GM18868 (cell line): Measurements from ENCODE around the gene TRIM14.
"Not testable (repeated sequence)": the region's sequence is repeated elsewhere in the genome, so short reads cannot be mapped to it uniquely, and the experiment has no call there.

Experiments used
- ATAC-seq: cut with Tn5 transposase; IDR thresholded peaks from one replicate; pipeline ENCODE4 v1.9.1; 2021; ENCODE audit warnings: mild to moderate bottlenecking, moderate library complexity; ENCODE audit not compliant: unreplicated experiment

TRIM14 gene

DNA sequence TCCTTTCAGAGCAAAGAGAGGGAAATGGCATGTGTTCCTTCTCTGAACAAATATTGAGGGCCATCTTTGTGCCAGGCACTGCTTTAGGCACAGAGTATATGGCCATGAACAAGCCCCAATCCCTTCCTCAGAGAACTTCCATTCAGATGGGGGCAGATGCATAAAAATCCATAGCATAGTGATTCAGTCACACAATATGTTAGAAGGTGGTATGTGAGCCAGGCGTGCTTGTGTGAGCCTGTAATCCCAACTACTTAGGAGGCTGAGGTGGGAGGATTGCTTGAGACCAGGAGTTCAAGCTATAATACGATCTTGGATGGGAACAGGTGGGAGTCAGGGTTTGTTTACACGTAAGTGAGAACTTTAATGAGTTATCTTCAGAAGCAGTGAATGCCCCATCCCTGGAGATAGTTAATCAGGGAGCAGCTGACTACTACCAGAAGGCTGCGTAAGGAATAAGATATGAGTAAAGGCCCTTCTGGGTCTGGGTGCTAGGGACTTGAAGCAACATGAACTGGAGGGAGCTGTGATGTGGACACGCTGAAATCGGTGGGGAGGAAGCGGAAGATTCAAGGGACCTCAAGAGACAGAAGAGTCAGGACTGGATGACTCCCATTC, 35.3 kb downstream of the TRIM14 start:
- ATAC-seq = no peak

DNA sequence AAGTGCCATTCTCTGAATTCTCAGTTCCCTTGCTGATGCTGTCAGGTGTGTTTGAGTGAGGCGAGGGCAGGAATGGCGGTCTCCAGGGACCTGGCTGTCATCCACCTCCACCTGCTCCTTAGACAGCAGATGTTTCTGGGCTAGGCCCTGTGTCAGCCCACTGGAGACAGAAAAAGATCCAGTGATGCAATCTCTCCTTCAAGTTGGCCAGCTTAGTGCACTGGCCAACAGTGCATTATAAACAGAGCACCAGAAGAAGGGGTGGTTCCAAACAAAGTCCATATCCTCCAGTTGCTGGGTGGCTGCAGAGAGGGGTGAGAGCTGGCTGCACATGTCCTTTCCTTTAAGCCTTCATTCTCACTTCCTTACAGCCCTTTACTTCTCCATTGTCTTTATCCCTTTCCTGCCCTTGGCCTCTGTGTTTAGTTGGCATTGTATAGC, 35.9 kb downstream of the TRIM14 start:
- no peak for ATAC-seq

DNA sequence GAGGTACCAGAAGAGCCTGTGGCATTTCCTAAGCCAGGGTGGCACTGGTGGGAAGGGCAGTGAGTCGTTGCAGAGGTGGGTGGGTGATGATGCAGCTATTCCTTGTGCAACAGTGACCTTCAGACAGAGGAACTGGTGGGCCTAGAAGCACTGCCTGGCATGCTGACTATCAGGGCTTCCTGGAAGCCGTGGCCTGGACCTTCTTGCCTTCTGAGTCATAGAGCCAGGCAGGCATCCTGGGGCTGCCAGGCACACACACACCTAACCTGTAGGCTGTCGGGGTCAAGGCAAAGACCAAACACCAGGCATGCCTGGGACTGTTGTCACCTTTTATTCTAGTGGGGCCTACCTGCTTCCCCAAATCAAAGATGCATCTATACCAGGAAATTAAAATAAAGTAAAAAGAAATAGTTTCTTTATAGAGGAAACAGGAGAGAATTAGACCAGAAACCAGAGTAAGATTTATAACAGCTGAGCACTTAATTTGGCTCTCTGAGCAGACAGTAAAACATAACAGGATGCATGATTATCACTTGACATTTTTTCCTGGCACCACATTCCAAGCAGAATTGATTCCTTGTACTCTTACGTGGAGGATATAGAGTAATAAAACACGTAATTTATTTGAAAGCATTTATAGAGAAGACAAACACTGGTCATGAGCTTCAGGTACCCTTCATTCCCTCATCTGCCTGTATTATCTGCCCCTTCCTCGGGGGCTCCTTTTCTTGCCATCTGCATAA, 37.4 kb downstream of the TRIM14 start:
- ATAC-seq = no peak

DNA sequence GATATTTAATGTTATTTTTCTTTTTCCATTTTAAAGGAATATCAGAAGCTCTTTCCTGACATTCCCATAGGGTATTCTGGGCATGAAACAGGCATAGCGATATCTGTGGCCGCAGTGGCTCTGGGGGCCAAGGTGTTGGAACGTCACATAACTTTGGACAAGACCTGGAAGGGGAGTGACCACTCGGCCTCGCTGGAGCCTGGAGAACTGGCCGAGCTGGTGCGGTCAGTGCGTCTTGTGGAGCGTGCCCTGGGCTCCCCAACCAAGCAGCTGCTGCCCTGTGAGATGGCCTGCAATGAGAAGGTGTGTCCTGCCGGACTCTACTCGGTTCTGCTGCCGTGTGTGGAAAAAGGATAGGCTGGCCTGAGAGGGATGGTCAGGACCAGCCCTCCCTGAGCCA, 38.2 kb downstream of the TRIM14 start:
- ATAC-seq = no peak

DNA sequence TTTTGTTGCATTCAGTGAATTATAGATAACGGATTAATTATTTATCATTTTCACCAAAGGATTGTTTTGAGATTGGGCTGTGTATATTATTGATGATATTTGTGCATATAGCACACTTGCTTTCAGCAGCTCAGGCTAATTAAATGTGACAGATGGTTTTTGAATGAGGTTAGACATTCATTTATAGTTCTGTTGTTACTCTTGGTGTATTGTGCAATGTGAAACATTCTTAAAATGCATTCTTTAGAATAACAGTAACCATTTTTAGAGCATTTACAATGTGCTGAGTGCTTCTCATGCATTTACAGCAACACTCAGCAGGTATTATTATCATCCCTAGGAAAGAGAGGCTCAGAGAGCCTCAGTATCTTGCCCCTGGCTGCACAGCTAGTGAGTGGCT, 38.7 kb downstream of the TRIM14 start:
- ATAC-seq = no peak

DNA sequence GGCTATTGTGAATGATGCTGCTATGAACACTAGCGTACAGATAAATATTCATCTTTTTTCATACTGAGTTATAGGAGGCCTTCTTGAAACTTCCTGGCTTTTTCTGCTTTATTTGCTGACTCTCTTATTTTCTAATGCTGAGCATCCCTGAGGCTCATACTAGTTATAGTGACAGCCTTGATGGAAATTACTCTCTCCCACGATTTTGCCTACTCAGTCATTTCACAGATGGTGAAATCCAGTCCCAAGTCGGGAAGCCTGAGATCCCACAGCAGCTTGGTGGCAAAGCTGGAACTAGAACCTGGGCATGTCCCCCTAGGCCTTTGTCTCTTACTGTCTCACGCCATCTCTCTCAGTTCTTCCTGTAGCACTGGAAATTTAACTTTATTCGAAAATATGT, 40.1 kb downstream of the TRIM14 start:
- no peak for ATAC-seq

DNA sequence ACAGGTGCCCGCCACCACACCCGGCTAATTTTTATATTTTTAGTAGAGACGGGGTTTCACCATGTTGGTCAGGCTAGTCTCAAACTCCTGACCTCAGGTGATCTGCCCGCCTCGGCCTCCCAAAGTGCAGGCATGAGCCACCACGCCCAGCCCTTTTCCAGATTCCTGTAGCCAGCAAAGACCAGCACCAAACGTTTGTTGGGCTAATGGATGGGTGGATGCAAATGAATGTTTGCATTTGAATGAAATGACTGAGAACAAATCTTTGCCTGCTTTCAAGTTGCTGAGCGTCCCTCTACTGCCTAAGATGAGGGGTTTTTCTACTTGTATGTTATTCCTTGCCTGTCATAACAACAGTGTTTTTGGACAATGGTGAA, 42.5 kb downstream of the TRIM14 start:
- not testable (repeated sequence) for ATAC-seq

DNA sequence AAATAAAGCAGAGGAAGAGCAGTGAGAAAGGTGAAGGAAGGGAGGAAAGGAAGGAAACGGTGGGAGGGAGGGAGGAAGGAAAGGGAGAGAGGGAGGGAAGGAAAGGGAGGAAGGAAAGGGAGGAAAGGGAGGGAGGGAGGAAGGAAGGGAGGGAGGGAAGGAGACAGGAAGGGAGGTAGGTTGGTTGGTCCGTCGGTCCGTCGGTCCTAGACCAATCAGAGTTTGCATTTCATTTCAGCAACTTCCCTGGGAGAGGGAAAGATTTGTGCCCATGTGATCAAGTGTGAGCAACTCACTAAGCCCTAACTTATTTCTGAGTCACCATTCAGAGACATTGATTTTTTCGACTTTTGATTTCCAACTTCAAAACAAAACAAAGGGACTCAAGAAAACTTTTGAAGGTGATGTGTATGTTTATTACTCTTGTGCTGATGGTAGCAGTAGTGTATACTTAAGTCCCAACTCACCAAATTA, 43.7 kb downstream of the TRIM14 start:
- no peak for ATAC-seq

DNA sequence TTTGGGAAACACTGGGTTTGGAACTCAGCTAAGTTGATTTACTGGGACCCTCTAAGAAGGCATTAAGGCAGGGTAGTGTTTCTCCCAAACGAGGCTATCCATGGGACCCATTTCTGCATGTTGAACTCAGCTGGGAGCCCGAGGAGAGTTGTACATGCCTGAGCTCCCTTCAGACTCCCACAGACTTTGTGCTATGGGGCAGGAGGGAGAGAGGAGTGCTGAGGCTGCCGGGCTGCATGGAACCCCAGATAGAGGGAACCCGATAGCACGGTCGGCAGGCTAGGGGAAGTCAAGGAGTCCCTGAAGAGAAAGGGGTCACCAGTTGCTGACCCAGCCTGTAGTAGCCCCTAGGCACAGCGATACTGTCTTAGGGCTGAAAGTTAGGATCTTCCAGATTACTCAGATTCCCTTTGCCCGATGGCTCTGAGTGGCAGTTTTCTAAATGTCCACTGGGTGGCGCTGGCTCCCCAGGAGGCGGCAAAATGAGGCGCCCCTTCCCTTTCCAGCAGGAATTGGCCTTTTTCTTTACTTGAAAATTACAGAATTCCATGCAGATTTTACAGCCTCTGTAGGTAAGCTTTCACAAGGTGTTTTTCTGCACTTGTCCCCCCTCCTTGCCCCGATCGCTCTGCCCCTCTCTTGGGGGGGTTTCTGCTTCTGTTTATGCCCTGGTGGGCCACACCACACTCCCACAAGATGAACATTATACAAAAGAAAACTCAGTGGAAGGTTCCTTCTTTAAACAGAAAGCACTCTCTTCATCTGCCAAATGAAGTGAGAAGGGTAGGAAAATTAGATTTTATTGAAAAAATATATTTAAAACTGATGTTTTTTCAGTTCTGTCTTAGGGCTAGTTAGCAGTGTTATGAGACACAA, 44.7 kb downstream of the TRIM14 start:
- ATAC-seq = no peak

DNA sequence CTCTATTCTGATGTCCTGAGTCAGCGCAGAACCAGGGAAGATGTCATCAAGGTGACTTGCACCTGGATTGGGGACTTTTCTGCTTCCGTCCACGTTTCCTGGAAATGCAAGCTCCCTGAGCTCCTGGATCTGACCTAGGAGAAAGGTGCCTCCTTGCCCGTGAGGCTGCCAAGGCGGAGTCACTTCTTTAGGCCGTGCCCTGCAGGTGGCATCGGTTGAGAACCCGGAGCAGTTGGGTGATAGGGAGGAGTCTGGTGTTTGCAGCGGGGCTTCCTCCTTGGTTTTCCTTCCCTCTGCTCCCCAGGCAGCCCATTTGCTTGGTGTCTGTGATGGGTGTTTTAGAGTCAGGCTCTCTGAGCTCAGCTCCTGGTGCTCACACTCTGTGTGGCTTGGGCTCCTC, 47.3 kb downstream of the TRIM14 start:
- no peak for ATAC-seq

DNA sequence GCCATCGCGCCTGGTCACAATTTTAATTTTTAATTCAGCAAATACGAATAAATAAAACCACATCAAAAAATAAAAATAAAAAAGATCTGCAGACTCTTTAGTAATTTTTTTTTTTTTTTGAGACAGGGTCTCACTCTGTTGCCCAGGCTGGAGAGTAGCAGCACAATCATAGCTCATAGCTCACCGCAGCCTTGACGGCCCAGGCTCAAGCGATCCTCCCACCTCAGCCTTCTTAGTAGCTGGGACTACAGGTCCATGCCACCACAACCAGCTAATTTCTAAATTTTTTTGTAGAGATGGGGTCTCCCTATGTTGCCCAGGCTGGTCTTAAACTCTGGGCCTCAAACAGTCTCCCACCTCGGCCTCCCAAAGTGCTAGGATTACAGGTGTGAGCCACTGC, 48.3 kb downstream of the TRIM14 start:
- no peak for ATAC-seq

DNA sequence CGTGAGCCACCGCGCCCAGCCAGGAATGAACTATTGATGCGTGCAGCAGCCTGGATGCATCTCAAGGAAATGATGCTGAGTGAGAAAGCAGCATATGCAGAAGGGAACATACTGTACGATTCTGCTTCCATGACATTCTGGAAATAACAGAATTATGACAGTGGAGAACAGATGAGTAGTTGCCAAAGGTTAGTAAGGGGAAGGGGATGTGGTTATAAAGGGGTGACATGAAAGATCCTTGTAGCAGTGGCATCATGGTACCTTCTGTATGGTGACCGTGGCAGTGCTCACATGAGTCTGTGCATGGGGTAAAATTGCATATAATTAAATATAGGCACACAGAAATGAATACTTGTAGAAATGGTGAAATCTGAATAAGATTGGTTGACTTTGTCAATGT, 49.5 kb downstream of the TRIM14 start:
- ATAC-seq = no peak

DNA sequence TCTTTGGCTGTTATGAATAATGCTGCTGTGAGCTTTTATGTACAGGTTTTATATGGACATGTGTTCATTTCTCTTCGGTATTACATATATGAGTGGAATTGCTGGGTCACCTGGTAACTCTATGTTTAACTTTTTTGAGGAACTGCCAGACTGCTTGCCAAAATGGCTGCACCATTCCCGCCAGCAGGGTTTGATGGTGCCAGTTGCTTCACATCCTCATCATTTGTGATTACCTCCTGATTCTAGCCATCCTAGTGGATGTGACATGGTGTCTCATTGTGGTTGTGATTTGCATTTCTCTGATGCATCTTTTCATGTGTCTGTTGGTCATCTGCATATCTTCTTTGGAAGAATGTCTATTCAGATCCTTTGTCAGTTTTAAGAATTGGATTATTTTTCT, 51.8 kb downstream of the TRIM14 start:
- no peak for ATAC-seq

DNA sequence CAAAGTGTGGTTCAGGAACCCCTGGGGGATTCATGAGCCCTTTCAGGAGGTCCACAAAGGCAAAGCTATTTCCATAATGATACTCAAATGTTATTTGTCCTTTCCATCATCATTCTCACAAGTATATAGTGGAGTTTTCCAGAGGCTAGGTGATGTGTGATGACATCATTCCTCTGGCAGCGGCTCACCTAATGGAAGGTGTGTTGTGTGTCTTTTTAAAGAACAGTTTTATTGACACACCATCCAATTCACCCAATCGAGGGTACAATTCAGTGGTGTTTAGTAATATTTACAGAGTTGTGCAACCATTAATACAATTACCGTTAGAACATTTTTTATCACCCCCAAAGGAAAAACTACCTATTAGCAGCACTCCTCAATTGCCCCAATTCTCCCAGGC, 52.8 kb downstream of the TRIM14 start:
- no peak for ATAC-seq

DNA sequence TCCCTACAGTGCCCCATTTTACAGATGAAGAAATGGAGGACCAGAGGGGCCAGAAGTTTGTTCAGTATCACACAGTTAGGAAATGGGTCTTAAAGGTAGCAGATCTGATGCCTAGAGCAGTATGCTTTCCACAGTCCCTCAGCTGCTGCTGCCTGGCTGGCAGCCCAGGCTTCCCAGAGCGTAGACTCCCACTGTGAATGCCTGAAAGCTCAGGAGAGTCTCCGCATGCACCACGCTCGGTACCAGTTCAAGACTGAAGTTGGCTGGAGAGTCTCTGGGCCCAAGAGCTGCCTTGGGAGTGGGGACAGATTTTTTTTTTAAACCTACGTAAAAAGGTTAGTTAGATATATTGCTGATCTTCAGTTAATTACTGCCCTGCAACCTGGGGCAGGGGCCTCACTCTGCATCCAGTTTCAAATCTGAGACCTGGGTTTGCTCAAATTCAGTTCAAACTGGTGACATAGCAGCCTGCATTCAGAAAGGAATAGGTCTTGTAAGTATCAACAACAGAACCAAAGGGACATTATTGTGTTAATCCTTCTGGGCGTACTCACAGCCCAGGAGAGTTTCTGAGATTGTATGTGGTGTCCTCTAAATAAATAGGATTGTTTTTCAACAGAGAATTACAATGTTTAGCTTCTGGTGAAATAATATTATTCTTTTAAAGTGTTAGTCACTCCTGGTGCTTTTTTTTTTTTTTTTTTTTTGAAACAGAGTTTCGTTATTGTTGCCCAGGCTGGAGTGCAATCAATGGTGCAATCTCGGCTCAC, 54.2 kb downstream of the TRIM14 start:
- ATAC-seq = no peak

DNA sequence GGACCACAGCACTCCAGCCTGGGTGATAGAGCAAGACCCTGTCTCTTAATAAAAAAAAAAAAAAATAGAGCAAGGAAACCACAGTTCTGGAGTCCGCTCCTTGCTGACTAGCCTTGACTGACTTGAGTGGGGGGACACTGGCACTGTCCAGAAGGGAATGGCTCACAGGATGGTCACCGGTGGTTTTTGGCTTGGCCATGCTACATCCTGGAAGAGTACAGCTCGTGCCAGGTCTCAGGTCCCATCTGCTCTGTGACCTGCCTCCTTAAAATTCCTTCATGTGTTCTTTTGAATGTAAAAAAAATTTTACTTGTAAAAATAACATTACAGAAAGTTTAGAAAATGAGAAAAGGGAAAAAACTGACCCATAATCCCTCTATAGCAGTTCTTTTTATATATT, 56.9 kb downstream of the TRIM14 start:
- no peak for ATAC-seq

DNA sequence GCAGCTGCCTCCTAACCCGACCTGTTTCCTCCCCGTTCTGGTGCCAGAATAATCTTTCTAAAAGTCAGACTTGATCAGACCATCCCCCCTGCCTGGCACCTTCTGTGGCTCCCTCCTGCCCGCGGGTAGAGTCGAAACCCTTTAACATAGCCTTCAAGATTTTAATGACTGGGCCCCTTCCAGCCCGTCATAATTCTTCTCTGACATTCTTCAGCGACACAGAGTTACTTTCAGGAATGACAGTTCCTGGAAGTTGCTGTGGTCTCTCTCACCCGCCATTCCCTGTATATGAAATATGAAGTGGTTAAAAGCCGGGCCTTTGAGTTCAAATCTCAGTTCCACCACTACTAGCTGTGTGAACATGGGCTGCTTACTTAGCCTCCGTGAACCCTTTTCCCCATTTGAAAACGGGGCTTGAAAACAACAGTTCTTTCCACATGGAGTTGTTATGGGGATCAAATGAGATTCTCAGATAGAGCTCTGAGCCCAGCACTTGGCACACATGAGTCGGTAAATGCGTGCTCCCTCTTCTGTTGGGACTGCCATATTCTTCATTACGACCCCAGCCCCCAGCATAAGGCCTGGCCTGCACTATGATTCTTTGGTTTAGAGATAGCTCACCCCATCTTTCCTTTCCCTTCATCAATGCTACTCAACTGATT, 61.8 kb downstream of the TRIM14 start:
- ATAC-seq = no peak

DNA sequence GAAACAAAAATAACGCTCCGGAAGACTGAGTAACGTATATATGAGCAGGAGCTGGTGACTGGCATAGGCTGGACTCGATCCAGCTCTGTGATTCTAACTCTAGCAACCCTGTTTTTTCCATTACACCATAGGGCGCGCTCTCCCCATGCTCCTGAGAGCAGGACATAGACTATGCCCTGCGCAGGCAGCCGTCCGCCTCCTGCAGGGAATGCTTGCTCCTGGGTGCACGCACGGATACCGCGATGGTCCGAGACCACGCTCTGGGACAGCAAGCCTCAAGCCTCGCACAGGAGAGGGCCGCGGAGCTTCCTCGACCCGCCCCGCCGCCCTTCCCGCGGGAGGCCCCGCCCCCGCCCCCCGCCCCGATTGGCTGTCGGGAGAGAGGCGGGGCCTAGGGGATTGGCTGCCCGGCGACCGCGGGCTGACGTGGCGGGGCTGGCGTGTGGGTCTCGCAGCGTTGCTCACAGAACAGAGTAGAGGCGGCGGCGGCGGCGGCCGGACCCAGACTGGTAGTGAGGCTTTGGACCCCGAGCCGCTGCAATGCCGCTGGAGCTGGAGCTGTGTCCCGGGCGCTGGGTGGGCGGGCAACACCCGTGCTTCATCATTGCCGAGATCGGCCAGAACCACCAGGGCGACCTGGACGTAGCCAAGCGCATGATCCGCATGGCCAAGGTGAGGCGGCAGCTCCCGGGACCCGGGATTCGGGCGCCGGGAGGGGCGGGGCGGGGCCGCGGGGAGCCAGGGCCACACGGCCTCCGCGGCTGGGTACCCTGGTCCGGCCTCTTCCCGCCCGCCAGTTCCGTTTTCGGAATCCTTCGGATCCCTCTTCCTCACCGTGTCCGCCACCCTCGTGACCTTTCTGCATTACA, 62.5 kb downstream of the TRIM14 start, which contains the start of gene NANS:
TSS of gene NANS (plus strand) at position 464 of the 869 bp plus-strand sequence. CDS start at position 541, 77 bp downstream.
- ATAC-seq = peak; percentile 96

DNA sequence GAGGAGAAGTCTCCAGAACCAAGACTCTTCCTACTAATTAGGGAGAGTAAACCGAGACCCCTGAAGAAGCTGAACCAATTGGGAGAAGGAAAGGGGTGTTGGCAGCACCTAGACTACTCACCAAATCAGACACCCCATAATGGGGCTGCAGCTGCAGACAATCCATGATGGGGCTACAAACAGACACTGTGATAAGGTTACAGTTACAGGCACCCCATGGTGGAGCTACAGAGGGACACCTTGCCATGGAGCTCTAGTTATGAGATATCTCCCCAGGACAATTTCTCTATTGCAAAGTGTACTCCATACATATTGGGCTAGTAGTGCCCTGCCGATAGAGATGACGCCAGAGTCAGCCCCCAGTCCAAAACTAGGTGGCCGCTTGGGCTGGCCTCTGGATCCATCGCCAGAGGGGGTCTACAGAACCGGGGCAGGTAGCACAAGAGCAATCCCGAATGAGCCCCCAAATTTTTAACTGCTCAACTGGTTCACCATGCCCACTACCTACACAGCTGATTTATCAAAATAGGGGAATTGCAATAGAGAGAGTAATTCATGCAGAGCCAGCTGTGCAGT, 64.6 kb downstream of the TRIM14 start:
- no peak for ATAC-seq
